Measurements from ENCODE around the gene RFNG. TPM values are rescaled to one million over a fixed set of nuclear protein-coding genes. Genes with fewer than 3 reads are reported as not detected.

Gene RFNG
- total and polyA plus RNA-seq, 8 donors, result 12.5 to 66.5 (median 27.1) TPM

- TF ChIP-seq CTCF (IDR thresholded peaks at IDR 0.05) (no peak), POLR2A (IDR thresholded peaks at IDR 0.05) (no peak), POLR2AphosphoS5 (IDR thresholded peaks at IDR 0.05) (no peak)
- no peak overlapping the region for H3K4me3 ChIP-seq
- WGBS, 5 donors, result 74 to 86% (median 83%) methylated on average over 5 to 8 of the region's 8 CpGs
- intact Hi-C loops (cut with DNase I; ENCODE audit: low total_unique reads), result no loop called here
- peaks cover 28 to 48% (median 42%) of the 10 kb centered on the region in 4 donors for H3K4me1 ChIP-seq
- H3K27me3 ChIP-seq, result no peaks in the 10 kb centered on the region
- H3K27ac ChIP-seq, result no peak overlapping the region
- no peaks in the 10 kb centered on the region for H3K9me3 ChIP-seq
- peaks cover 3 to 50% (median 43%) of the 10 kb centered on the region in 4 donors for H3K36me3 ChIP-seq
- DNase-seq, result no peak
Observed at GRCh38 chr17:82049106-82049505, 2.5 kb downstream of the RFNG start.

GRCh38 chr17:82048571-82048971 lies 3.0 kb downstream of the RFNG start:
- intact Hi-C loops (cut with DNase I; ENCODE audit: low total_unique reads), result no loop called here
- no peak for DNase-seq
- Histone ChIP-seq H3K9me3 (no peaks in the 10 kb centered on the region), H3K36me3 (peaks cover 3 to 45% (median 38%) of the 10 kb centered on the region in 4 donors), H3K4me3 (no peak overlapping the region), H3K27me3 (no peaks in the 10 kb centered on the region), H3K4me1 (peaks cover 23 to 43% (median 37%) of the 10 kb centered on the region in 4 donors), H3K27ac (no peak overlapping the region)
- TF ChIP-seq POLR2A (IDR thresholded peaks at IDR 0.05), result no peak
- no peak for TF ChIP-seq EP300 (IDR thresholded peaks at IDR 0.05)
- no peak for TF ChIP-seq POLR2AphosphoS5 (IDR thresholded peaks at IDR 0.05)
- no peak for TF ChIP-seq CTCF (IDR thresholded peaks at IDR 0.05)
- 87 to 94% (median 88%) methylated on average over 18 to 20 of the region's 20 CpGs for WGBS, 5 donors

GRCh38 chr17:82047914-82048570 lies 3.6 kb downstream of the RFNG start:
- 86 to 91% (median 87%) methylated on average over 18 to 25 of the region's 25 CpGs for WGBS, 5 donors
- no peak overlapping the region for H3K27ac ChIP-seq
- peaks cover 3 to 40% (median 35%) of the 10 kb centered on the region in 4 donors for H3K36me3 ChIP-seq
- H3K4me3 ChIP-seq, result no peak overlapping the region
- TF ChIP-seq POLR2A (IDR thresholded peaks at IDR 0.05) (no peak), POLR2AphosphoS5 (IDR thresholded peaks at IDR 0.05) (no peak), EP300 (IDR thresholded peaks at IDR 0.05) (no peak), CTCF (IDR thresholded peaks at IDR 0.05) (no peak)
- no peaks in the 10 kb centered on the region for H3K9me3 ChIP-seq
- intact Hi-C loops (cut with DNase I; ENCODE audit: low total_unique reads), result no loop called here
- no peak for DNase-seq
- H3K27me3 ChIP-seq, result no peaks in the 10 kb centered on the region
- peaks cover 18 to 38% (median 32%) of the 10 kb centered on the region in 4 donors for H3K4me1 ChIP-seq

GRCh38 chr17:82047379-82047778 lies 4.2 kb downstream of the RFNG start:
- H3K36me3 ChIP-seq, result peaks cover 3 to 40% (median 35%) of the 10 kb centered on the region in 4 donors
- intact Hi-C loops (cut with DNase I; ENCODE audit: low total_unique reads), result no loop called here
- no peak overlapping the region for H3K4me3 ChIP-seq
- 84 to 94% (median 90%) methylated on average over 20 to 24 of the region's 24 CpGs for WGBS, 5 donors
- no peak for DNase-seq
- no peaks in the 10 kb centered on the region for H3K9me3 ChIP-seq
- H3K27ac ChIP-seq, result no peak overlapping the region
- TF ChIP-seq CTCF (IDR thresholded peaks at IDR 0.05) (no peak), EP300 (IDR thresholded peaks at IDR 0.05) (no peak), POLR2A (IDR thresholded peaks at IDR 0.05) (no peak), POLR2AphosphoS5 (IDR thresholded peaks at IDR 0.05) (no peak)
- peaks cover 12 to 31% (median 25%) of the 10 kb centered on the region in 4 donors for H3K4me1 ChIP-seq
- no peaks in the 10 kb centered on the region for H3K27me3 ChIP-seq
